ENCODE measurements around the gene SHROOM3. TPM values are rescaled to one million over a fixed set of nuclear protein-coding genes. Genes with fewer than 3 reads are reported as not detected.
A peak's percentile ranks its signal among the peaks of the same experiment; 100 is the strongest.

Gene SHROOM3
- polyA plus RNA-seq, 2 of the 4 experiments (the other 2 are of a cell fraction) = 2.8 to 5.1 TPM

GRCh38 chr4:76690011-76690905, 255.2 kb downstream of the SHROOM3 start:
- WGBS (ENCODE audit: missing lambda C conversion rate) = 5% methylated on average over 12 of the region's 12 CpGs
- Histone ChIP-seq H3K4me3 (peak overlapping the region; percentile 80), H3K9me3 (no peaks in the 10 kb centered on the region), H3K4me1 (peaks cover 51% of the 10 kb centered on the region), H3K4me2 (peak overlapping the region; percentile 80), H3K27ac (peak overlapping the region; percentile 90 to 94)
- POLR2A ChIA-PET = no interaction called here
- ATAC-seq = peak in 1 of 2 experiments; percentile 66; a peak in 3 of 6 replicates
- peak; percentile 14 to 38 for DNase-seq (ENCODE audit: low read depth in 1 of 2, low spot score in 1 of 2)
- FAIRE-seq = no peak
- TF ChIP-seq MAZ (IDR thresholded peaks at IDR 0.05; ENCODE audit: borderline replicate concordance, low read depth, low read length) (no peak), ZFP36 (IDR thresholded peaks at IDR 0.05; ENCODE audit: borderline replicate concordance, partially characterized antibody) (no peak), CEBPB (IDR thresholded peaks at IDR 0.05) (0 out of 4 replicates have a peak, but pooled peaks of 1 of the 2 experiments have one; percentile 17), EP300 (IDR thresholded peaks at IDR 0.05) (no peak), KDM5A (IDR thresholded peaks at IDR 0.05) (no peak), HOXA7 (CRISPR knock-in tag; IDR thresholded peaks at IDR 0.05) (no peak), CBX8 (IDR thresholded peaks at IDR 0.05) (peak; percentile 86; the same call in 1 of the 2 replicates), MAX (IDR thresholded peaks at IDR 0.05) (no peak; the same call in 1 of the 2 replicates), ZC3H11A (IDR thresholded peaks at IDR 0.05) (no peak), ESRRA (IDR thresholded peaks at IDR 0.05; ENCODE audit: borderline replicate concordance, low read length) (no peak)
- CTCF ChIA-PET = interaction anchor here (1.2 kb wide), 1 partner anchor 186 kb away, joined by 3 read pairs; no protein-coding TSS in a partner anchor

GRCh38 chr4:76690906-76691275, 255.9 kb downstream of the SHROOM3 start:
- H3K27ac ChIP-seq = peak overlapping the region; percentile 30 to 94; a peak in 2 of 6 replicates
- 8% methylated on average over 1 of the region's 1 CpG for whole genome bisulfite sequencing (ENCODE audit: missing lambda C conversion rate)
- ChIA-PET POLR2A (no interaction called here), CTCF (no interaction called here)
- no peak for DNase-seq (ENCODE audit: low read depth in 1 of 2, low spot score in 1 of 2)
- TF ChIP-seq HOXB13 (CRISPR knock-in tag; IDR thresholded peaks at IDR 0.05; ENCODE audit: low read depth) (no peak), CEBPB (IDR thresholded peaks at IDR 0.05) (no peak), ZFP36 (IDR thresholded peaks at IDR 0.05; ENCODE audit: borderline replicate concordance, partially characterized antibody) (no peak), JUN (IDR thresholded peaks at IDR 0.05) (no peak), HMGXB4 (CRISPR knock-in tag; IDR thresholded peaks at IDR 0.05; ENCODE audit: borderline replicate concordance) (no peak)
- H3K4me3 ChIP-seq = peak overlapping the region; percentile 80; the same call in 2 of the 3 replicates
- peaks cover 56% of the 10 kb centered on the region for H3K4me1 ChIP-seq
- H3K9me3 ChIP-seq = no peaks in the 10 kb centered on the region
- peak overlapping the region; percentile 80 for H3K4me2 ChIP-seq
- FAIRE-seq = no peak
- no peak for ATAC-seq

- peaks cover 67% of the 10 kb centered on the region for H3K4me1 ChIP-seq
- no peak for DNase-seq (ENCODE audit: low read depth in 1 of 2, low spot score in 1 of 2)
- no peak for FAIRE-seq
- ATAC-seq = no peak
- CTCF ChIA-PET = no interaction called here
- H3K4me3 ChIP-seq = no peak overlapping the region
- WGBS (ENCODE audit: missing lambda C conversion rate) = 78% methylated on average over 5 of the region's 5 CpGs
- no peak for TF ChIP-seq GATA3 (IDR thresholded peaks at IDR 0.05; ENCODE audit: borderline replicate concordance)
- no peak for TF ChIP-seq HOXB5 (CRISPR knock-in tag; IDR thresholded peaks at IDR 0.05)
- no peak for TF ChIP-seq ZFP36 (IDR thresholded peaks at IDR 0.05; ENCODE audit: borderline replicate concordance, partially characterized antibody)
- no peak for TF ChIP-seq HOXB13 (CRISPR knock-in tag; IDR thresholded peaks at IDR 0.05; ENCODE audit: low read depth)
- no peak for TF ChIP-seq JUNB (IDR thresholded peaks at IDR 0.05)
- no peak for TF ChIP-seq E2F6 (IDR thresholded peaks at IDR 0.05; ENCODE audit: borderline replicate concordance, low read depth)
- no peak for TF ChIP-seq PHF8 (IDR thresholded peaks at IDR 0.05; ENCODE audit: borderline replicate concordance, low read depth)
- no peak for TF ChIP-seq ATOH8 (CRISPR knock-in tag; IDR thresholded peaks at IDR 0.05; ENCODE audit: low read depth)
- TF ChIP-seq MAX (IDR thresholded peaks at IDR 0.05) = no peak
- no peak for TF ChIP-seq MAFK (IDR thresholded peaks at IDR 0.05; ENCODE audit: partially characterized antibody)
- no peak for TF ChIP-seq TFCP2L1 (CRISPR knock-in tag; IDR thresholded peaks at IDR 0.05)
- no peak for TF ChIP-seq RNF2 (IDR thresholded peaks at IDR 0.05; ENCODE audit: borderline replicate concordance, low read depth)
- no peak for TF ChIP-seq POLR2AphosphoS2 (conservative IDR thresholded peaks at IDR 0.05; ENCODE audit: low read length)
- no peak for TF ChIP-seq MYC (IDR thresholded peaks at IDR 0.05; ENCODE audit: borderline replicate concordance, low read length)
- no peak for TF ChIP-seq ZSCAN20 (CRISPR knock-in tag; IDR thresholded peaks at IDR 0.05)
- peak overlapping the region; percentile 80 for H3K4me2 ChIP-seq
- no peaks in the 10 kb centered on the region for H3K9me3 ChIP-seq
- POLR2A ChIA-PET = no interaction called here
- H3K27ac ChIP-seq = peak overlapping the region in 1 of 2 experiments; percentile 94; a peak in 1 of 6 replicates
Measured at GRCh38 chr4:76691807-76692582, 257.0 kb downstream of the SHROOM3 start.
